Chondrocyte (in vitro differentiated cells): ENCODE measurements around the gene SLC25A46. TPM values are rescaled to one million over a fixed set of nuclear protein-coding genes. Genes with fewer than 3 reads are reported as not detected.
A peak's percentile ranks its signal among the peaks of the same experiment; 100 is the strongest.
"Not testable (repeated sequence)": the region's sequence is repeated elsewhere in the genome, so short reads cannot be mapped to it uniquely, and the experiment has no call there.

ENCODE experiments used
- DNase-seq: peaks from one replicate; pipeline ENCODE4 v3.0.0; 2021; ENCODE audit warnings: mixed read lengths, low spot score
- H3K27ac Mint-ChIP-seq: one replicate; pipeline ENCODE4 v1.8.0; 2021; ENCODE audit warnings: mild to moderate bottlenecking, moderate library complexity, mixed read lengths; ENCODE audit not compliant: unreplicated experiment
- H3K27me3 Mint-ChIP-seq: 2 replicates; pipeline ENCODE4 v1.8.0; 2021; ENCODE audit warnings: low read depth, mixed read lengths
- H3K36me3 Mint-ChIP-seq: 2 replicates; pipeline ENCODE4 v1.8.0; 2021; ENCODE audit warnings: low read depth, mixed read lengths
- H3K4me1 Mint-ChIP-seq: 2 replicates; pipeline ENCODE4 v1.8.0; 2021; ENCODE audit warnings: low read depth, mild to moderate bottlenecking, mixed read lengths
- H3K4me3 Mint-ChIP-seq: one replicate; pipeline ENCODE4 v1.8.0; 2021; ENCODE audit warnings: mild to moderate bottlenecking, moderate library complexity, mixed read lengths; ENCODE audit not compliant: unreplicated experiment
- H3K9me3 Mint-ChIP-seq: 2 replicates; pipeline ENCODE4 v1.8.0; 2021; ENCODE audit warnings: low read depth, mixed read lengths
- total RNA-seq: library from RNA; stranded (reverse); gene quantifications from 3 replicates; pipeline ENCODE4 v1.2.1, GENCODE V29; 2021
- TF ChIP-seq, protein P1 (sequence below): fragments of 200-600 bp; sonication (generic); IDR thresholded peaks from 2 replicates; pipeline ENCODE4 v1.5.0; 2021; ENCODE audit warnings: antibody characterized with exemption, mild to moderate bottlenecking, moderate library complexity

Gene SLC25A46
- total RNA-seq, 1 donor from 2014 or later: 46.4 TPM

DNA sequence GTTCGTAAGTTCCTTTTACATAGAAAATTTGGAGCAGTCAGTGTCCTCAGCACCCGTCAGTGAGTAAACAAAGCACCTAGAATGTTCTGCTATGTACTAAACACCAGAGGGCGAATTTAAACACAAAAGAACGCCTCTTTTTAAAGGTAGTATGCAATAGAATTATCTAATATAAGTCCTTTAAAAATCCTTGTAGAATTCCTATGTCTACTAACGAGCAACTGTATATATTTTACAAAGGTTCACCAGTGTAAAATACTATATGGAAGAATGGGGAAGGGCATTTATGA is 11.8 kb upstream of the SLC25A46 start:
- no peak for DNase-seq
- peak overlapping the region; percentile 80 for H3K4me3 Mint-ChIP-seq
- H3K27me3 Mint-ChIP-seq: no peaks in the 10 kb centered on the region
- TF ChIP-seq, protein P1, sequence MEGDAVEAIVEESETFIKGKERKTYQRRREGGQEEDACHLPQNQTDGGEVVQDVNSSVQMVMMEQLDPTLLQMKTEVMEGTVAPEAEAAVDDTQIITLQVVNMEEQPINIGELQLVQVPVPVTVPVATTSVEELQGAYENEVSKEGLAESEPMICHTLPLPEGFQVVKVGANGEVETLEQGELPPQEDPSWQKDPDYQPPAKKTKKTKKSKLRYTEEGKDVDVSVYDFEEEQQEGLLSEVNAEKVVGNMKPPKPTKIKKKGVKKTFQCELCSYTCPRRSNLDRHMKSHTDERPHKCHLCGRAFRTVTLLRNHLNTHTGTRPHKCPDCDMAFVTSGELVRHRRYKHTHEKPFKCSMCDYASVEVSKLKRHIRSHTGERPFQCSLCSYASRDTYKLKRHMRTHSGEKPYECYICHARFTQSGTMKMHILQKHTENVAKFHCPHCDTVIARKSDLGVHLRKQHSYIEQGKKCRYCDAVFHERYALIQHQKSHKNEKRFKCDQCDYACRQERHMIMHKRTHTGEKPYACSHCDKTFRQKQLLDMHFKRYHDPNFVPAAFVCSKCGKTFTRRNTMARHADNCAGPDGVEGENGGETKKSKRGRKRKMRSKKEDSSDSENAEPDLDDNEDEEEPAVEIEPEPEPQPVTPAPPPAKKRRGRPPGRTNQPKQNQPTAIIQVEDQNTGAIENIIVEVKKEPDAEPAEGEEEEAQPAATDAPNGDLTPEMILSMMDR: peak; percentile 65
- no peaks in the 10 kb centered on the region for H3K36me3 Mint-ChIP-seq
- peaks cover 5% of the 10 kb centered on the region for H3K4me1 Mint-ChIP-seq
- H3K27ac Mint-ChIP-seq: peak overlapping the region; percentile 43
- H3K9me3 Mint-ChIP-seq: no peaks in the 10 kb centered on the region

DNA sequence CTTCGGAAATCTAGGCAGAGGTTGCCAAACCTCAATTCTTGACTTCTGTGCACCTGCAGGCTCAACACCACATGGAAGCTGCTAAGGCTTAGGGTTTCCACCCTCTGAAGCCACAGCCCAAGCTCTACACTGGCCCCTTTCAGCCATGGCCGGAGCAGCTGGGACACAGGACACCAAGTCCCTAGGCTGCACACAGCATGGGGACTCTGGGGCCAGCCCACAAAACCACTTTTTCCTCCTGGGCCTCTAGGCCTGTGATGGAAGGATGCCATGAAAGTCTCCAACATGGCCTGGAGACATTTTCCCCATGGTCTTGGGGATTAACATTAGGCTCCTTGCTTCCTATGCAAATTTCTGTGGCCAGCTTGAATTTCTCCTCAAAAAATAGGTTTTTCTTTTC is 7.3 kb upstream of the SLC25A46 start:
- not testable (repeated sequence) for H3K4me3 Mint-ChIP-seq, H3K9me3 Mint-ChIP-seq, H3K27ac Mint-ChIP-seq, H3K36me3 Mint-ChIP-seq, H3K4me1 Mint-ChIP-seq, H3K27me3 Mint-ChIP-seq
- DNase-seq: peak; percentile 58

DNA sequence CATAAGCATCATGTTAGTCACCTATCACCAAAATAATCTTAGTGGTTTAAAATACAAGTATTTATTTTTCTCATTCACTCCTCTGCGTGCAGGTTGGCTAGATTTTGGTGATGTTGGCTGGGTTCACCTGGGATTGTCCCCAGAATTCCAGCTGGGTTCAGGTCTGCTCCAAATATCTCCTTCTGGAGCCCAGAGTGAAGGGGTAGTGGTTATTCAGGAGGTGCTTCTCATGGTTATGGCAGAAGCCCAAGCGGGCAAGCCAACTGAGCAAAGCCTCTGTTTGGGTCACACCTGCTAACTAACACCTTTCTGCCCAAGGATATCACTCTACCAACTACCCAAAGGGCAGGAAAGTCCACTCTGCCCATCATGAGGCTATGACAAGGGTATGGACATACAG is 4.7 kb upstream of the SLC25A46 start:
- Mint-ChIP-seq H3K36me3 (no peaks in the 10 kb centered on the region), H3K27ac (no peak overlapping the region), H3K4me1 (peaks cover 7% of the 10 kb centered on the region), H3K9me3 (no peaks in the 10 kb centered on the region), H3K4me3 (no peak overlapping the region), H3K27me3 (peaks cover 3% of the 10 kb centered on the region)
- no peak for DNase-seq
- TF ChIP-seq, protein P1: no peak

DNA sequence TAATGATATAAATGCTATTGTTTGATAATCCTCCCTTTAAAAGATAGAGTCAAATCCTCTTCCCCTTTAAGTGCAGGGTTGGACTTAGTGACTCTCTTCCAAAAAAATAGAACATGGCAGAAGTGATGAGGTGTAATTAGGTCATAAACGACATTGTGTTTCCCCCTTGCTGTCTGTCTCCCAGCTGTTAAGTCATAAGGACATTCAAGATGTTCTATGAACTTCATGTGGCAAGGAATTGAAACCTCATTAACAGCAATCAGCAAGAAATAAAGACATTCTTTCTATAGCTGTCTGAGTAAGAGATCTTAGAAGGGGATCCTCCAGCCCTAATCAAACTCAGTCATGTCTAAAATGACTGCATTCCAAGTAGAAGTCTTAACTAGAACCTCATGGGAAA is 3.3 kb upstream of the SLC25A46 start:
- no peak overlapping the region for H3K4me3 Mint-ChIP-seq
- no peak overlapping the region for H3K27ac Mint-ChIP-seq
- no peak for DNase-seq
- no peaks in the 10 kb centered on the region for H3K36me3 Mint-ChIP-seq
- peaks cover 19% of the 10 kb centered on the region for H3K4me1 Mint-ChIP-seq
- H3K27me3 Mint-ChIP-seq: peaks cover 3% of the 10 kb centered on the region
- TF ChIP-seq, protein P1: no peak
- H3K9me3 Mint-ChIP-seq: no peaks in the 10 kb centered on the region

DNA sequence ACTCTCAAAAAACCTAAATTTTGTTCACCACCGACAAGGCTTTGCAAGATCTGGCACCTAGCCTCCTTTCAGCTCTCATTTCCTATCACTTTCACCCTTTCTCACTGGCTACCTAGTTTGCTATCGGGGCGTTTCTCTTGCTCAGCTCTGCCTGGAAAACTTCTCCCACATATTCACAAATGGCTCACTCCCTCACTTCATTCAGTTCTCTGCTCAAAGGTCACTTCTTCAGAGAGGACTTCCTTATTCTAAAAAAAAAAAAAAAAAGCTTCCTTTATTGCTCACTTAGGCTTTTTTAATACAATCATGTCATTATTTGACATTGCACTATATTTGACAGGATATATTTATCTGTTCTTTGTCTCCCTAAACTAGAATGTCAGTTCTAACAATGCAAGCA is 2.1 kb upstream of the SLC25A46 start:
- DNase-seq: no peak
- no peak overlapping the region for H3K27ac Mint-ChIP-seq
- no peak overlapping the region for H3K4me3 Mint-ChIP-seq
- TF ChIP-seq, protein P1: no peak
- peaks cover 3% of the 10 kb centered on the region for H3K27me3 Mint-ChIP-seq
- no peaks in the 10 kb centered on the region for H3K36me3 Mint-ChIP-seq
- no peaks in the 10 kb centered on the region for H3K9me3 Mint-ChIP-seq
- H3K4me1 Mint-ChIP-seq: peaks cover 29% of the 10 kb centered on the region

DNA sequence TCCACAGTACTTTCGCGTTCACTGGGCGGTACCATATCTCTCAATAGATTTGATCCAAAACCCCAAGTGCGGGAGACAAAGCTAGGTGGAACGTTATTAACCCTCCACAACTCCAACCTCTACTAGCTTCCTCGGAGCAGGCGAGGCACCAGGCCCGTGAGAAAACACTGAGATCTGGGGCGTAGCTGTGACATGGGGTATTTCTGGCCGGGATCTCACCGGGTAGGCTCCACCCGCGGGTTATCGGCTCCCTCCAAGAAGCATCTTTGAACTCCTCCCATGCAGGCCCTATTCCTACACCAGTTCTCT is 350 bp upstream of the SLC25A46 start:
- H3K9me3 Mint-ChIP-seq: no peaks in the 10 kb centered on the region
- no peaks in the 10 kb centered on the region for H3K36me3 Mint-ChIP-seq
- TF ChIP-seq, protein P1: no peak
- H3K4me1 Mint-ChIP-seq: peaks cover 33% of the 10 kb centered on the region
- H3K4me3 Mint-ChIP-seq: peak overlapping the region; percentile 89
- H3K27ac Mint-ChIP-seq: peak overlapping the region; percentile 95
- DNase-seq: peak; percentile 53
- peaks cover 3% of the 10 kb centered on the region for H3K27me3 Mint-ChIP-seq
